Neural crest cell (in vitro differentiated cells): ENCODE data around the gene PRSS27. TPM values are rescaled to one million over a fixed set of nuclear protein-coding genes. Genes with fewer than 3 reads are reported as not detected.

Source experiments
- DNase-seq: peaks from one replicate; pipeline ENCODE4 v3.0.0; 2021; ENCODE audit warnings: low read depth, mixed read lengths, low spot score
- H3K27ac Mint-ChIP-seq: one replicate; pipeline ENCODE4 v1.8.0; 2021; ENCODE audit warnings: mild to moderate bottlenecking, mixed read lengths; ENCODE audit not compliant: unreplicated experiment
- H3K27me3 Mint-ChIP-seq: 2 replicates; pipeline ENCODE4 v1.8.0; 2021; ENCODE audit warnings: low read depth, mild to moderate bottlenecking, mixed read lengths
- H3K36me3 Mint-ChIP-seq: 2 replicates; pipeline ENCODE4 v1.8.0; 2021; ENCODE audit warnings: low read depth, mild to moderate bottlenecking, mixed read lengths
- H3K4me1 Mint-ChIP-seq: 2 replicates; pipeline ENCODE4 v1.8.0; 2021; ENCODE audit warnings: mixed read lengths
- H3K4me3 Mint-ChIP-seq: one replicate; pipeline ENCODE4 v1.8.0; 2021; ENCODE audit warnings: mild to moderate bottlenecking, mixed read lengths
- H3K9me3 Mint-ChIP-seq: 2 replicates; pipeline ENCODE4 v1.8.0; 2021; ENCODE audit warnings: mixed read lengths
- total RNA-seq: library from RNA; stranded (reverse); gene quantifications from 2 replicates; pipeline ENCODE4 v1.2.1, GENCODE V29; 2021
- TF ChIP-seq, protein P1 (sequence below): fragments of 200-600 bp; sonication (generic); conservative IDR thresholded peaks from 2 replicates; pipeline ENCODE4 v1.5.0; 2021; ENCODE audit warnings: antibody characterized with exemption, mild to moderate bottlenecking

The PRSS27 gene
- total RNA-seq, 1 donor from 2014 or later, result 7.8 TPM

DNA sequence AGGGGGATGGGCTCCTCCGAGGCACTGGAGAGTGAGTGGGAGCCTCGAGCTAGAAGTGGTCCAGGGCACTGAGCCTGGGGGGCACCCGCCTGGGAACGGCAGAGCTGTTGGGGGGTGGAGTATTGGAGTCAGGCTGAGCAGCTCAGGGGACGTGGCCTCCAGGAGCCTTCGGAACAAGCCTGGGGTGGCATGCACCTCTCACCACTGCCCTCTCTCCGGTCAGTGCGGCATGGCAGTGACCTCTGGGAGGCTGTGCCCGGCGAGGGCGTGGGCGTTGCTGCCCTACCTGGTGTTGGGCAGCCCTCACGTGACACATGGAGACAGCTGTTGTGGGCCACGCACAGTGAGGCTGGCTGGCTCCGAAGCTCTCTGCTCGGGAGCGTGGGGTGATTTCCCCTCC is 13.9 kb downstream of the PRSS27 start:
- H3K4me3 Mint-ChIP-seq, result no peak overlapping the region
- no peaks in the 10 kb centered on the region for H3K27me3 Mint-ChIP-seq
- no peaks in the 10 kb centered on the region for H3K9me3 Mint-ChIP-seq
- no peaks in the 10 kb centered on the region for H3K4me1 Mint-ChIP-seq
- TF ChIP-seq, protein P1, sequence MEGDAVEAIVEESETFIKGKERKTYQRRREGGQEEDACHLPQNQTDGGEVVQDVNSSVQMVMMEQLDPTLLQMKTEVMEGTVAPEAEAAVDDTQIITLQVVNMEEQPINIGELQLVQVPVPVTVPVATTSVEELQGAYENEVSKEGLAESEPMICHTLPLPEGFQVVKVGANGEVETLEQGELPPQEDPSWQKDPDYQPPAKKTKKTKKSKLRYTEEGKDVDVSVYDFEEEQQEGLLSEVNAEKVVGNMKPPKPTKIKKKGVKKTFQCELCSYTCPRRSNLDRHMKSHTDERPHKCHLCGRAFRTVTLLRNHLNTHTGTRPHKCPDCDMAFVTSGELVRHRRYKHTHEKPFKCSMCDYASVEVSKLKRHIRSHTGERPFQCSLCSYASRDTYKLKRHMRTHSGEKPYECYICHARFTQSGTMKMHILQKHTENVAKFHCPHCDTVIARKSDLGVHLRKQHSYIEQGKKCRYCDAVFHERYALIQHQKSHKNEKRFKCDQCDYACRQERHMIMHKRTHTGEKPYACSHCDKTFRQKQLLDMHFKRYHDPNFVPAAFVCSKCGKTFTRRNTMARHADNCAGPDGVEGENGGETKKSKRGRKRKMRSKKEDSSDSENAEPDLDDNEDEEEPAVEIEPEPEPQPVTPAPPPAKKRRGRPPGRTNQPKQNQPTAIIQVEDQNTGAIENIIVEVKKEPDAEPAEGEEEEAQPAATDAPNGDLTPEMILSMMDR, result no peak
- no peak overlapping the region for H3K27ac Mint-ChIP-seq
- DNase-seq, result no peak
- no peaks in the 10 kb centered on the region for H3K36me3 Mint-ChIP-seq

DNA sequence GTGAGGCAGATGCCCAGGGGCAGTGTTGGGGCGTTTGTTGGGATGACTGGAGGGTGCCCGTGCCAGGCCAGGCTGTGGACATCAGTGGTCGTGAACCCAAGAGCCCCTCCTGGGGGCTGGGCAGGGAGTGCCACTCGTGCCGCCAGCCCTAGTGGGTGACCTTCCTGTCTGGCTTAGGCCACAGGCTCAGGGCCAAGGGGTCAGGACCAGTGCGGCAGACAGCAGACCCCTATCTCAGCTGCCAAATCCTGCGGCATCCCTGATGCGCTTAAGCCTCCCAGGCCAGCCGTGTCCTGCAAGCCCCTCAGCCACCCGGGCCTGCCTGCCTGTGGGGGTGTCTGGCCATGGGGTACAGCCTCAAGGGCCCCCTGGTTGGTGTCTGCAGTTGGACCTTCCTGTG is 14.7 kb downstream of the PRSS27 start:
- Mint-ChIP-seq H3K4me3 (no peak overlapping the region), H3K36me3 (no peaks in the 10 kb centered on the region), H3K27ac (no peak overlapping the region), H3K9me3 (no peaks in the 10 kb centered on the region), H3K4me1 (no peaks in the 10 kb centered on the region), H3K27me3 (no peaks in the 10 kb centered on the region)
- TF ChIP-seq, protein P1, result no peak
- no peak for DNase-seq

DNA sequence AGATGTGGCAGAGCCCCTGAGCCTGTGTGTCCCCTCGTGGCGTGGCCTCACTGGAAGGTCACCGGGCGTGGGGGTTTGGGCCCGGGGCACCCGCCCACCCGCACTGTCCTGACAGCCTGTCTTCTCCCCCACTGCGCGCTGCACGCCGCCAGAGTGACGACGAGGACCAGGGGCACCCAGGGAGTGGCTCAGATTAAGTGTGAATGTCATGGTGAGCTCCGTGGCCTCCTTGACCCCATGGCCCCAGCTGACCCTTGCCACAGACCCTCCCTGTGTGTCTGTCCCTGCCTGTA is 15.1 kb downstream of the PRSS27 start:
- Mint-ChIP-seq H3K36me3 (no peaks in the 10 kb centered on the region), H3K4me1 (no peaks in the 10 kb centered on the region), H3K27ac (no peak overlapping the region), H3K4me3 (no peak overlapping the region), H3K27me3 (no peaks in the 10 kb centered on the region), H3K9me3 (no peaks in the 10 kb centered on the region)
- DNase-seq, result no peak
- TF ChIP-seq, protein P1, result no peak

DNA sequence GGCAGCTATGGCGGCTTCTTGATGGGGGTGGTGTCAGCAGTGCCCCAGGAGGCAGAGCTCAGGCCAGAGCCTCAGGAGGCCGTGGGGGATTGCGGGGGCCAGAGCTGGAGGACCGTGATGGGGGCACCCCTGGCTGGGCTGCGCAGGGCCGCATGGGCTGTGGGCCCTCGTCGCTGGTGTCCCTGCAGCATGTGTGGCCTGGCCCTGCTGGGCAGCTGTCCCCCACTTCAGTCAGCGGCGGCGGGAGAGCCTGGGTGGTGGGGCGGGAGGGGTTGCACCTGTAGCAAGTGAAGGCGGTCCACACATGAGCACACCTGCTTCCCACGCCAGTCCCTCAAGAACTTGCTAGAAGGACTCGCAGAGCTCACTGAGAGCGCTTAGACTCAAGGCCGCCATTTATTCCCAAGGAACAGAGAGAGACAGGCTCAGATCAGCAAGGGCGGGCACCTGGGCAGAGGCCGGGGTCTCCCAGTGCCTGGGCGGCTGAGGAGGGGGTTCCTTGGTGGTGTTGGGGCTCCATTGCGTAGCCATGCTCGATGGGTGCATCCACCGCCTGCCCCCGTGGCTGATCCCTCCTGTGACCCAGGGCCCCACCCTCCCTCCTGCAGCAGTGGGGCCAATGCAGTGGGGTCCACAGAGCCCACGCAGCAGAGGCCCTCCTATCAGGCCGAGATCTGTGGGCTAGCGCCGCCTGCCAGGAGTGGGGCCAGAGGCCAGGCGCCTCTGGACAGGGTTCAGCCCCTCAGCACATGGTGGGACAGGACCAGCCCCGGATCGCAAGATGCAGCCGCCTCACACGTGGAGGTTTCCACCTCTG is 15.7 kb downstream of the PRSS27 start:
- H3K36me3 Mint-ChIP-seq, result no peaks in the 10 kb centered on the region

DNA sequence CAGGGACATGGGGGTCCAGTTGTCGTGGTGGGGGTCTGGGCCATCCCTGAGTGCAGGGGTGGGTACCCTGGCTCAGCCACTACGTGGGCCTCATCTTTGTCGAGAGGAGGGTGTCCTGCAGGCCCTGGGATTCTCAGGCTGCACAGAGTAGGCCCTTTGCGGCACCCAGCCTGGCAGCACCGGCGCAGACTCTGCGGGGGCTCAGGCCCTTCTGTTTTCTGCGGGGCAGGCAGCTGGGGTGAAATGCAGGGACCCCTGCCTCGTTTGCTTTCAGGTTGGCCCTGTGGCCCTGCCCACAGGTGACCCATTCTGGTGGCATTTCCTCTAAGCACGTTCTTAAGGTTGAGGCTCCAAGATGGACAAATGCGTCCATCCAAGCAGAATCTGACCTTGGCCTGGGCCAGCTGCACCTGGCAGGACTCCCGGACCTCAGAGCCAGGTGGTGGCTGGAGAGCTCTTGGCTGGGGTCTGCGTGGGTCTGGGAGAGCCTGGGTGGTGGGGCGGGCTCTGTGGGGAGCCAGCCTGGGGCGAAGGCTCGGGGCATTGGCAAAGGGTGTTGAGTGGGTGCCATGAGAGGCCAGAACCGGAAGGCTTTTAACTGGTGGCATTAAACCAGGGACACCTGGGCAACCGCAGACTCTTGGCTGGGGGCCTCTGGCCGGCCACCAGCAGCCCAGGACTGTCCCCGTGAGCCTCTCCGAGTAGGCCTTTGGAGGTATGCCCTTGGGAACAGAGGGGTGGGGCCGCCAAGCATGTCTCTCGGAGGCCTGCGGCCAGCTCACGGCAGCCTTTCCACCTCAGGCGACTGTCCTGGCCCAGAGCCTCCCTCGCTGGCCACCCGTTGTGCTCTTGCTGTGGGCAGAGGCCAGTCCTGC is 16.9 kb downstream of the PRSS27 start:
- H3K27me3 Mint-ChIP-seq, result no peaks in the 10 kb centered on the region
- TF ChIP-seq, protein P1, result no peak
- no peaks in the 10 kb centered on the region for H3K9me3 Mint-ChIP-seq
- DNase-seq, result no peak
- H3K4me1 Mint-ChIP-seq, result no peaks in the 10 kb centered on the region
- H3K27ac Mint-ChIP-seq, result no peak overlapping the region
- no peaks in the 10 kb centered on the region for H3K36me3 Mint-ChIP-seq
- H3K4me3 Mint-ChIP-seq, result no peak overlapping the region

More for the DNA sequence above, 15.7 kb downstream of the PRSS27 start:
- TF ChIP-seq, protein P1, result no peak
- Mint-ChIP-seq H3K4me3 (no peak overlapping the region), H3K27ac (no peak overlapping the region), H3K4me1 (no peaks in the 10 kb centered on the region), H3K9me3 (no peaks in the 10 kb centered on the region), H3K27me3 (no peaks in the 10 kb centered on the region)
- no peak for DNase-seq
